Ascending aorta (tissue), 2 donors: ENCODE data around the gene ZNF148. TPM values are rescaled to one million over a fixed set of nuclear protein-coding genes. Genes with fewer than 3 reads are reported as not detected.

Experiments
- DNase-seq, 2 donors: peaks; one replicate each; pipeline ENCODE4 v3.0.0-alpha.2; 2019; ENCODE audit warnings: low spot score in 2 of 2
- H3K27ac ChIP-seq, 2 donors: fragments of 200-600 bp; sonication (generic); one replicate each; pipeline ENCODE4 v1.5.1; 2016 to 2017; ENCODE audit warnings: mild to moderate bottlenecking in 1 of 2
- H3K27me3 ChIP-seq: fragments of 200-600 bp; sonication (generic); one replicate; pipeline ENCODE4 v1.5.1; 2017
- H3K36me3 ChIP-seq, 2 donors: fragments of 200-600 bp; sonication (generic); one replicate each; pipeline ENCODE4 v1.5.1; 2016
- H3K4me1 ChIP-seq, 2 donors: fragments of 200-600 bp; sonication (generic); one replicate each; pipeline ENCODE4 v1.5.1; 2016 to 2017; ENCODE audit warnings: mild to moderate bottlenecking in 1 of 2
- H3K4me3 ChIP-seq, 2 donors: fragments of 200-600 bp; sonication (generic); one replicate each; pipeline ENCODE4 v1.5.1; 2016 to 2017; ENCODE audit warnings: mild to moderate bottlenecking in 1 of 2
- H3K9me3 ChIP-seq, 2 donors: fragments of 200-600 bp; sonication (generic); one replicate each; pipeline ENCODE4 v1.5.1; 2016
- intact Hi-C: fragments of 100-400 bp; cut with DNase I; formaldehyde crosslinking; loops from one replicate; pipeline ENCODE4 v1.15.1; 2023
- total RNA-seq: library from RNA; depleted of rRNA; stranded (reverse); fragments of >200 nt; gene quantifications from one replicate; pipeline ENCODE4 v1.1.0, GENCODE V29; 2016
- TF ChIP-seq, protein P1 (sequence below), 3 experiments: fragments of 200-600 bp in 2 of 3; fragments of 450-650 bp in 1 of 3; sonication (generic) in 2 of 3; IDR thresholded peaks; one replicate each; pipeline ENCODE4 v1.5.1; 2016 to 2019; ENCODE audit warnings: antibody characterized with exemption in 3 of 3, mild to moderate bottlenecking in 1 of 3, moderate library complexity in 1 of 3

The ZNF148 gene
- total RNA-seq, 1 donor from 2014 or later, result 10.0 TPM

DNA sequence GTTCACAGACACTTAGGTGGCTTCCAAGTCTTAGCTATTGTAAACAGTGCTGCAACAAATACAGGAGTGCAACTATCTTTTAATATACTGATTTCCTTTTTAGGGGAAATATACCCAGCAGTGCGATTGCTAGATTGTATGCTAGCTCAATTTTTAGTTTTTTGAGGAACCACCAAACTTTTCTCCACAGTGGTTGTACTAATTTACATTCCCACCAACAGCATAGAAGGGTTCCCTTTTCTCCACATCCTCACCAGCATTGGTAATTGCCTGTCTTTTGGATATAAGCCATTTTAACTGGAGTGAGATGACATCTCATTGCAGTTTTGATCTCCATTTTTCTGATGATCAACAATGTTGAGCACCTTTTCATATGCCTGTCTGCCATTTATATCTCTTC is 58.9 kb downstream of the ZNF148 start:
- Histone ChIP-seq H3K36me3 (peaks cover 9 to 18% of the 10 kb centered on the region in 2 donors), H3K27ac (no peak overlapping the region), H3K27me3 (no peaks in the 10 kb centered on the region), H3K4me1 (no peaks in the 10 kb centered on the region), H3K4me3 (no peak overlapping the region), H3K9me3 (no peaks in the 10 kb centered on the region)
- no peak for DNase-seq
- intact Hi-C loops, result no loop called here
- TF ChIP-seq, protein P1, sequence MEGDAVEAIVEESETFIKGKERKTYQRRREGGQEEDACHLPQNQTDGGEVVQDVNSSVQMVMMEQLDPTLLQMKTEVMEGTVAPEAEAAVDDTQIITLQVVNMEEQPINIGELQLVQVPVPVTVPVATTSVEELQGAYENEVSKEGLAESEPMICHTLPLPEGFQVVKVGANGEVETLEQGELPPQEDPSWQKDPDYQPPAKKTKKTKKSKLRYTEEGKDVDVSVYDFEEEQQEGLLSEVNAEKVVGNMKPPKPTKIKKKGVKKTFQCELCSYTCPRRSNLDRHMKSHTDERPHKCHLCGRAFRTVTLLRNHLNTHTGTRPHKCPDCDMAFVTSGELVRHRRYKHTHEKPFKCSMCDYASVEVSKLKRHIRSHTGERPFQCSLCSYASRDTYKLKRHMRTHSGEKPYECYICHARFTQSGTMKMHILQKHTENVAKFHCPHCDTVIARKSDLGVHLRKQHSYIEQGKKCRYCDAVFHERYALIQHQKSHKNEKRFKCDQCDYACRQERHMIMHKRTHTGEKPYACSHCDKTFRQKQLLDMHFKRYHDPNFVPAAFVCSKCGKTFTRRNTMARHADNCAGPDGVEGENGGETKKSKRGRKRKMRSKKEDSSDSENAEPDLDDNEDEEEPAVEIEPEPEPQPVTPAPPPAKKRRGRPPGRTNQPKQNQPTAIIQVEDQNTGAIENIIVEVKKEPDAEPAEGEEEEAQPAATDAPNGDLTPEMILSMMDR (IDR thresholded peaks at IDR 0.05), result no peak

DNA sequence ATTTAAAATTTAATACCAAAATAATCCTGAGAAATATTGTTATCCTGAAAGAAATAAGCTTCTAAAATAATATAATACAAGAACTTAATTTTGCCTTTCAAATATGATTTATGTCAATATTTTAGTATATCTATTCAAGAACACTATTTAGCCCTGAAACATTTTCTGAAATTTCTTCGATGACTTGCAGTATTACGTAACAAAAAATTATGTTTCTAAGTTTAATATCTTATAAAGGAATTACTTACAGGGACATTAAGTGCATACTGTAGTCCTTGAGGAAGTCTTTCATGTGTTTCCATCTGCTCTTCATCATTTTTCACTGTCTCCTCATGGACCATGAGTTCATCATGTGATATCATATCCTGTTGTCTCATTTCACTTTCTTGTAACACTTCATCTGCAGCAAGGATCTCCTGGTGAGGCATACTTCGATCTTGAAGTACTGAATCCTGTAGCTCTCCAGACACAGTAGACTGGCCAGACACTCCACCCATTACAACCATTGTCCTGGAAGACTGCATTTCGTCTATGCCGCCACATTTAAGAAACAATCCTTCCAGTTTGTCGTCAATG is 62.0 kb downstream of the ZNF148 start:
- Histone ChIP-seq H3K27ac (no peak overlapping the region), H3K9me3 (no peaks in the 10 kb centered on the region), H3K4me3 (no peak overlapping the region), H3K4me1 (no peaks in the 10 kb centered on the region), H3K36me3 (peaks cover 9 to 26% of the 10 kb centered on the region in 2 donors), H3K27me3 (no peaks in the 10 kb centered on the region)
- DNase-seq, result no peak
- TF ChIP-seq, protein P1 (IDR thresholded peaks at IDR 0.05), result no peak
- intact Hi-C loops, result no loop called here

DNA sequence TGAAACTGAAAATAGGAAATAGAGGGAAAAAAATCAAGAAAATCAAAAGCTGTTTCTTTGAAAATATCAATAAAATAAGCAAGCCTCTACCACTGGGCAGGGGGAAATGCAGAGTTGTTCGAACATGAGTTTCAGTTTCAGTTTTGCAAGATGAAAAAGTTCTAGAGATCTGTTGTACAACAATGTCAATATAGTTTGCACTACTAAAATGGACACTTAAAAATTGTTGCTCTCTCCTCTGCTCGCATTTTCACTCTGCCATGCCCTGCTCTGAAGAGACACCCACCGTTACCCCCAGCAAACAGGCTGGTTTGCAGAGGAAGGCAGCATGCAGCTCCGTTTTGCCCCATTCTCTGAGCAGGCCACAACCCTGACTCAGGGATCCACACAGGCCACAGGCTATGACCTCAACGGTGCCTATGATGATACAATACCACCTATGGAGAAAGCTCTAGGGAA is 64.5 kb downstream of the ZNF148 start:
- Histone ChIP-seq H3K27me3 (no peaks in the 10 kb centered on the region), H3K4me3 (peak overlapping the region in 1 of 2 donors; percentile 19), H3K9me3 (no peaks in the 10 kb centered on the region), H3K36me3 (peaks cover 9 to 26% of the 10 kb centered on the region in 2 donors), H3K4me1 (no peaks in the 10 kb centered on the region), H3K27ac (no peak overlapping the region)
- intact Hi-C loops, result no loop called here
- no peak for DNase-seq
- TF ChIP-seq, protein P1 (IDR thresholded peaks at IDR 0.05), result no peak

DNA sequence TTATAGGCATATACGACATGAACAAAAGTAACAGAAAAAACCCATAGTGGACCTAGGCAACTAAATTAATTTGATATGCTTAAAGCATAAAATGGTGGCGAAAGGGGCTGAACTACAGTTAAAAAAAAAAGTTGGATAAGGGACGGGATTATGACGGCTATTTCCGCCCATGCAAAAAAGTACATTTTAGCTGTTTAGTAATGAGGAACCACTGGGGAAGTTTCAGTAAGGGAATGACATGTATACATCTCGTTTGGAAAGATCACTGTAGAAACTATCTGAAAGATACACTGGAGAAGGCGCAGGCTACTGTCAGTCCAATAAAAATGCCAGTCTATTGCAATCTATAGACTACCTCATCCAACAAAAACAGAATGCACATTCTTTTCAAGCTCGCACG is 65.6 kb downstream of the ZNF148 start:
- Histone ChIP-seq H3K4me3 (no peak overlapping the region), H3K27ac (no peak overlapping the region), H3K27me3 (no peaks in the 10 kb centered on the region), H3K9me3 (no peaks in the 10 kb centered on the region), H3K4me1 (no peaks in the 10 kb centered on the region), H3K36me3 (peaks cover 8 to 23% of the 10 kb centered on the region in 2 donors)
- TF ChIP-seq, protein P1 (IDR thresholded peaks at IDR 0.05), result no peak
- intact Hi-C loops, result no loop called here
- no peak for DNase-seq

DNA sequence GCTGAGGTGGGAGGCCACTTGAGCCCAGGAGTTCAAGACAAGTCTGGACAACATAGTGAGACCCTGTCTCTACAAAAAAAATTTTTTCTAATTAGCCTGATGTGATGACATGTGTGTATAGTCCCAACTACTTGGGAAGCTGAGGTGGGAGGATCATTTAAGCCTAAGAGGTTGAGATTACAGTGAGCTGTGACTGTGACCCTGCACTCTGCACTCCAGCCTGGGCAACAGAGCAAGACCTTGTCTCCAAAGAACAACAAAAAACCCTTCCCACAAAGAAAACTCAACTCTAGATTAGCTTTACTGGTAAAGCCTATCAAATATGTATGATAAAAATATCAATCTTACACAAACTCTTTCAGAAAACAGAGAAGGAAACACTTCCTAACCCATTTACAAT is 68.5 kb downstream of the ZNF148 start:
- DNase-seq, result no peak

More for the DNA sequence above, 68.5 kb downstream of the ZNF148 start:
- TF ChIP-seq, protein P1 (IDR thresholded peaks at IDR 0.05), result no peak
- H3K9me3 ChIP-seq, result no peaks in the 10 kb centered on the region
- intact Hi-C loops, result no loop called here
- H3K27ac ChIP-seq, result no peak overlapping the region
- H3K4me3 ChIP-seq, result no peak overlapping the region
- no peaks in the 10 kb centered on the region for H3K27me3 ChIP-seq
- peaks cover 0 to 8% of the 10 kb centered on the region in 2 donors for H3K36me3 ChIP-seq
- no peaks in the 10 kb centered on the region for H3K4me1 ChIP-seq
